Measurements from ENCODE around the gene BST2. TPM values are rescaled to one million over a fixed set of nuclear protein-coding genes. Genes with fewer than 3 reads are reported as not detected.
A peak's percentile ranks its signal among the peaks of the same experiment; 100 is the strongest.

BST2 gene
- total and polyA plus RNA-seq, 8 donors: 3.9 to 34.6 (median 16.5) TPM

DNA sequence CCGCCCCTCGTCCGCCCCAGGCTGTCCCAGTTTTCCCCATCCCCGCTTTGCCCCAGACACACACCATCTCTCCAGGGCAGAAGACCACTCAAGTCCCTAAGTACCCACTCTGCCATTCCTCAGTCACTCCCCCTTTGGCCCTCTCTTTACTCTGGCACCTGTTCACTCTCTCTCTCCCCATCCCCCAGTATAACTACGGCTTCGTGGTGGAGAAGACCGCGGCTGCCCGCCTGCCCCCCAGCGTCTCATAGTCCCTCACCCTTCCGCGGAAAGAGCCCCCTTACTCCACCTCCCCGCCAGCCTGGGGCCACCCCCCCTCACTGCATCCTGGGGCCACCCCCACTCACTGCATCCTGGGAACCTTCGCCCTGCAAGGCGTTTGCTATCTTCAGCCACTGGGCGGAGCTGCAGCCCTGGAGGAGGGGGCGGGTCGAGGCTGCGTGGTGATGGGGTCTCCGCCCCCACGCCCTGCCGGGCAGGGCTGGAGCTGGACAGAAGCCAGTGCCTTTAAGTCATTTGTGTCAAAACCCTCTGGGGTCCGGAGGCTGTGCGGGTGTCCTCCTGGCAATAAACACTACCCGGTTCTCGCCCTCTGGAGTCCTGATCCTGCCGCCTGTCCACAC is 19.4 kb upstream of the BST2 start:
- WGBS, 2 donors: 37 to 47% methylated on average over 24 to 27 of the region's 27 CpGs
- Histone ChIP-seq H3K36me3 (peaks cover 0 to 3% (median 0%) of the 10 kb centered on the region in 3 donors), H3K4me1 (no peaks in the 10 kb centered on the region), H3K27me3 (no peaks in the 10 kb centered on the region), H3K9me3 (no peaks in the 10 kb centered on the region), H3K4me3 (no peak overlapping the region), H3K27ac (no peak overlapping the region)
- ATAC-seq: peak in 2 of 4 donors; percentile 17 to 32
- TF ChIP-seq, protein P1, sequence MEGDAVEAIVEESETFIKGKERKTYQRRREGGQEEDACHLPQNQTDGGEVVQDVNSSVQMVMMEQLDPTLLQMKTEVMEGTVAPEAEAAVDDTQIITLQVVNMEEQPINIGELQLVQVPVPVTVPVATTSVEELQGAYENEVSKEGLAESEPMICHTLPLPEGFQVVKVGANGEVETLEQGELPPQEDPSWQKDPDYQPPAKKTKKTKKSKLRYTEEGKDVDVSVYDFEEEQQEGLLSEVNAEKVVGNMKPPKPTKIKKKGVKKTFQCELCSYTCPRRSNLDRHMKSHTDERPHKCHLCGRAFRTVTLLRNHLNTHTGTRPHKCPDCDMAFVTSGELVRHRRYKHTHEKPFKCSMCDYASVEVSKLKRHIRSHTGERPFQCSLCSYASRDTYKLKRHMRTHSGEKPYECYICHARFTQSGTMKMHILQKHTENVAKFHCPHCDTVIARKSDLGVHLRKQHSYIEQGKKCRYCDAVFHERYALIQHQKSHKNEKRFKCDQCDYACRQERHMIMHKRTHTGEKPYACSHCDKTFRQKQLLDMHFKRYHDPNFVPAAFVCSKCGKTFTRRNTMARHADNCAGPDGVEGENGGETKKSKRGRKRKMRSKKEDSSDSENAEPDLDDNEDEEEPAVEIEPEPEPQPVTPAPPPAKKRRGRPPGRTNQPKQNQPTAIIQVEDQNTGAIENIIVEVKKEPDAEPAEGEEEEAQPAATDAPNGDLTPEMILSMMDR (IDR thresholded peaks at IDR 0.05): no peak
- no peak for FAIRE-seq
- intact Hi-C loops (cut with DNase I): no loop called here
- DNase-seq: peak in 1 of 6 donors; percentile 39

DNA sequence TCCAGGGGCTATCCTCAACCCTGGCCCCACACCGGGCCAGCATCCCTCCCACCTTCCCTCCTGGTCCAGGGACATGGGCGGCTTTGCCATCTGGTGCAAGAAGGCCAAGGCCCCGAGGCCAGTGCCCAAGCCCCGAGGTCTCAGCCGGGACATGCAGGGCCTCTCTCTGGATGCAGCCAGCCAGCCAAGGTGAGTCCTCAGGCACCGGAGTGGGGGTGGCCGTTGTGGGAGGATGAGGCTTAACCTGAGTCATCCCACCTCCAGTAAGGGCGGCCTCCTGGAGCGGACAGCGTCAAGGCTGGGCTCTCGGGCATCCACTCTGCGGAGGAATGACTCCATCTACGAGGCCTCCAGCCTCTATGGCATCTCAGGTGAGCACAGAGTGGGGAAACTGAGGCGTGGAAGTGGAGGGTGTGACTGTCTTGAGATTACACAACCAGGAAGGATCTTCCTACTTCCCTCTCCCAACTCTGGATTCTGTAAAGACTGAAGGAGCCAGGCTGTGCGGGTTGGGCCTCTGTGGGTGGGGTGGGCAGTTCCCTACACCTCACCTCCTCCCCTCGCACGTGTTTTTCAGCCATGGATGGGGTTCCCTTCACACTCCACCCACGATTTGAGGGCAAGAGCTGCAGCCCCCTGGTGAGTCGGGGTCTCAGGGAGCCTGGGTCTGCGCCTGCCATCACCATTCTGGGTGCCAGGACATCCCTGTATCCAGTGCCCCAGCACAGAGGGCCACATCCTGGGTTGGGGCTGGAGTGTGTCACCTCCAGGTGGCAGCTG is 18.2 kb upstream of the BST2 start:
- ATAC-seq (no peak), DNase-seq (peak in 1 of 6 donors; percentile 76), FAIRE-seq (no peak)
- no peaks in the 10 kb centered on the region for H3K27me3 ChIP-seq
- no peaks in the 10 kb centered on the region for H3K9me3 ChIP-seq
- peaks cover 0 to 5% (median 0%) of the 10 kb centered on the region in 3 donors for H3K4me1 ChIP-seq
- peaks cover 0 to 3% (median 0%) of the 10 kb centered on the region in 3 donors for H3K36me3 ChIP-seq
- no peak overlapping the region for H3K4me3 ChIP-seq
- TF ChIP-seq, protein P1 (IDR thresholded peaks at IDR 0.05): no peak
- WGBS, 2 donors: 92 to 95% methylated on average over 20 of the region's 20 CpGs
- no peak overlapping the region for H3K27ac ChIP-seq
- intact Hi-C loops (cut with DNase I): no loop called here

DNA sequence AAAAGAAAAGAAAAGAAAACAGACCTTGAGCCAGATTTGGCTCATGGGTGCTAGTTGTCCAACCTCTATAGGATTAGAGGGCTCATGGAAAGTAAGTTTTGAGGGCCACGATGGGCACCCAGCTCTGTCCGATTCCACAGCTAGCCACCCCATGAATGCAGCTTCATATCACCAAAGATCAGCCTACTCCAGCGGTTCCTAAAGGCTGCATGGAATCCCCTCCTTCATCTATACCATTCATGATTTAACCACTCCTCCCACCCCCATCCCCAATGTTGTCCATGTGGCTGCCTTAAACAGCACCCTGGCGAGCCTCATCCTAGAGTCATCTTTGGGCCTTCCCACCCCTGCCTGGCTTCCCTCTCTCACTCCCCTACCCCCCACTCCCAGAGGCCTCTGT is 16.5 kb upstream of the BST2 start:
- TF ChIP-seq, protein P1 (IDR thresholded peaks at IDR 0.05): no peak
- DNase-seq: no peak
- ATAC-seq: no peak
- Histone ChIP-seq H3K27ac (no peak overlapping the region), H3K27me3 (no peaks in the 10 kb centered on the region), H3K4me3 (no peak overlapping the region), H3K9me3 (no peaks in the 10 kb centered on the region), H3K4me1 (peaks cover 0 to 5% (median 0%) of the 10 kb centered on the region in 3 donors), H3K36me3 (peaks cover 0 to 3% (median 0%) of the 10 kb centered on the region in 3 donors)
- FAIRE-seq: no peak
- WGBS, 2 donors: 97% methylated on average over 4 of the region's 4 CpGs
- intact Hi-C loops (cut with DNase I): no loop called here

DNA sequence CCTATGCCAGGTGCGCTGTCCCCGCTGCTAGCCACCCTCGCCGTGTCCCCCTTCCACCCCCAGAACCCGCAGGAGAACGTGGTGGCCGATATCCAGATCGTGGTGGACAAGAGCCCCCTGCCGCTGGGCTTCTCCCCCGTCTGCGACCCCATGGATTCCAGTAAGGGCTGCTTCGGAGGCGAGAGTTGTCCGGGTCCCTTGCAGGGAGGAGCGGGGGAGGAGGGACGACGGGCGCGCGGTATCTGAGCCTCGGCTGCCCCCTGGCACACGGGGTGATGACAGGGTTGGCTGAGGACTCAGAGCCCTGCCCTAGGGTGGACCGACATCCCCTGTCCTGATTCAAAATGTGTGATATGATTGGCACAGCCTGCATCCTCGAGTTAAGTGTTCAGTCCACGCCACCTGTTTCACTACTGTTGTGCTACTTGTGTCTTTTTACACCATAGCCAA is 15.1 kb upstream of the BST2 start:
- Histone ChIP-seq H3K4me1 (peaks cover 0 to 5% (median 0%) of the 10 kb centered on the region in 3 donors), H3K27me3 (no peaks in the 10 kb centered on the region), H3K9me3 (no peaks in the 10 kb centered on the region), H3K4me3 (peak overlapping the region; percentile 70 to 90 (median 86)), H3K27ac (no peak overlapping the region), H3K36me3 (peaks cover 0 to 3% (median 0%) of the 10 kb centered on the region in 3 donors)
- 11 to 12% methylated on average over 25 of the region's 25 CpGs for WGBS, 2 donors
- TF ChIP-seq, protein P1 (IDR thresholded peaks at IDR 0.05): no peak
- intact Hi-C loops (cut with DNase I): no loop called here
- DNase-seq (peak in 4 of 6 donors; percentile 39 to 79 (median 60)), FAIRE-seq (no peak), ATAC-seq (peak in 3 of 4 donors; percentile 11 to 39 (median 23))
